SU-DHL-6 (cell line): Measurements from ENCODE around the gene DAG1.

Experiments used
- CTCF ChIP-seq: fragments of 200-600 bp; sonication (generic); IDR thresholded peaks from one replicate; pipeline ENCODE4 v1.5.1; 2017; ENCODE audit warnings: antibody characterized with exemption, mild to moderate bottlenecking, low read length, moderate library complexity; ENCODE audit not compliant: insufficient read depth, poor library complexity, severe bottlenecking
- EZH2phosphoT487 ChIP-seq: fragments of 200-600 bp; sonication (generic), shearing (Covaris generic); conservative IDR thresholded peaks from 2 replicates; pipeline ENCODE4 v1.6.1; 2018; ENCODE audit warnings: mild to moderate bottlenecking, antibody characterized with exemption, low read length, moderate library complexity, mixed read lengths

GRCh38 chr3:49427586-49427985 lies 42.5 kb upstream of the DAG1 start:
- TF ChIP-seq CTCF (no peak), EZH2phosphoT487 (no peak)
